DMS114 treated with DMSO at 0.1 percent for 48 hours (cell line): ENCODE results near the gene KLHL3.

Source experiments
- DNase-seq: peaks from one replicate; lab custom pipeline; 2025; ENCODE audit not compliant: unreplicated experiment; lab: John Stamatoyannopoulos, UW

Gene KLHL3

GRCh38 chr5:137708796-137709559, 26.9 kb downstream of the KLHL3 start:
- no peak for DNase-seq

GRCh38 chr5:137708062-137708461, 27.8 kb downstream of the KLHL3 start:
- DNase-seq: no peak

- no peak for DNase-seq
Measured at GRCh38 chr5:137706841-137707240, 29.0 kb downstream of the KLHL3 start.

GRCh38 chr5:137705106-137705505, 30.8 kb downstream of the KLHL3 start:
- no peak for DNase-seq

- DNase-seq: no peak
Measured at GRCh38 chr5:137703565-137703964, 32.3 kb downstream of the KLHL3 start.

- no peak for DNase-seq
Measured at GRCh38 chr5:137700282-137700680, 35.6 kb downstream of the KLHL3 start.

- no peak for DNase-seq
Measured at GRCh38 chr5:137699336-137700281, 36.3 kb downstream of the KLHL3 start.

GRCh38 chr5:137696481-137696880, 39.4 kb downstream of the KLHL3 start:
- no peak for DNase-seq

GRCh38 chr5:137695651-137696428, 40.0 kb downstream of the KLHL3 start:
- DNase-seq: no peak

- DNase-seq: no peak
Measured at GRCh38 chr5:137693951-137694721, 41.8 kb downstream of the KLHL3 start.

GRCh38 chr5:137693307-137693950, 42.5 kb downstream of the KLHL3 start:
- no peak for DNase-seq

GRCh38 chr5:137689306-137689705, 46.6 kb downstream of the KLHL3 start:
- DNase-seq: no peak

- DNase-seq: no peak
Measured at GRCh38 chr5:137688210-137688840, 47.6 kb downstream of the KLHL3 start.

GRCh38 chr5:137684761-137685160, 51.1 kb downstream of the KLHL3 start:
- DNase-seq: no peak

GRCh38 chr5:137681191-137681590, 54.7 kb downstream of the KLHL3 start:
- DNase-seq: no peak

- no peak for DNase-seq
Measured at GRCh38 chr5:137679910-137680309, 56.0 kb downstream of the KLHL3 start.

GRCh38 chr5:137679195-137679594, 56.7 kb downstream of the KLHL3 start:
- no peak for DNase-seq

- DNase-seq: no peak
Measured at GRCh38 chr5:137672881-137673280, 63.0 kb downstream of the KLHL3 start.

GRCh38 chr5:137672001-137672400, 63.9 kb downstream of the KLHL3 start:
- DNase-seq: no peak

- DNase-seq: no peak
Measured at GRCh38 chr5:137669811-137670210, 66.1 kb downstream of the KLHL3 start.
